ENCODE results near the gene MME.

The MME gene

DNA sequence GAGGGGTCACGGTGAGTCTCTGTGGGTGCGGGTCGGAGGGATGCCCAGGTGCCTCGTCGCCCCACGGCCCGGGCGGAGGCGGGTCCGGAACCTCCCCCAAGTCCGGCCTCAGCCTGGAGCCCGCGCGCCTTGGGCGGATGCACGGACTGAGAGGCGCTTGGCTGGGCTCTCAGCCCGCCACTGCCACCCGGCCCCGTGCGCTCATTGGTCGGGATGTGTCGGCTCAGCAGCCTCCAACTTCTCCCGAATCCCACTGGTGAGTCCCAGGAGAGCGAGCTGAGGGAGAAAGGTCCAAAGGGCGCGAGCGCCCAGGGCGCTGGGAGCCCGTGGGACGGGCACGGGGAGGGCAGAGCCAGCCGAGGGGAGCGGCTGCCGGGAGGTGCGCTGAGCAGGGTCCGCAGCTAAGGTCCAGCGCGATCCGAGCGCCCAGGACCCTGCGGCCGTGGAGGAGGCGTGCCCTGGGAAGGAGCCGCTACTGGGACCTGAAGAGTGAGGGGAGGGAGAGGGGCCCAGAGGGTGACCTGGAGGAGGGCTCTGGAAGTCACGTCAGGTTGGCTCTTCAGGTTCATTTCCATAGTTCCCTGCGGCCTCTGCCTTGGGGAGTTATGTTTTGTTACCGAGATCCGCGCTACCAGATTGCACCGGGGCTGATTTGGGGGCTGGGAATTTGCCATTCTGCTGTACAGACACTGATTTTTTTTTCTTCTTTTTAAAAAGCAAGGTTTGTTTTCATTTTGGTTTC is at the start of gene MME:
TSS of gene MME (plus strand) at position 574 of the 742 bp plus-strand sequence. CDS start 3,849 bp downstream, outside the sequence.
- no peak for DNase-seq (ENCODE audit: low spot score)

DNA sequence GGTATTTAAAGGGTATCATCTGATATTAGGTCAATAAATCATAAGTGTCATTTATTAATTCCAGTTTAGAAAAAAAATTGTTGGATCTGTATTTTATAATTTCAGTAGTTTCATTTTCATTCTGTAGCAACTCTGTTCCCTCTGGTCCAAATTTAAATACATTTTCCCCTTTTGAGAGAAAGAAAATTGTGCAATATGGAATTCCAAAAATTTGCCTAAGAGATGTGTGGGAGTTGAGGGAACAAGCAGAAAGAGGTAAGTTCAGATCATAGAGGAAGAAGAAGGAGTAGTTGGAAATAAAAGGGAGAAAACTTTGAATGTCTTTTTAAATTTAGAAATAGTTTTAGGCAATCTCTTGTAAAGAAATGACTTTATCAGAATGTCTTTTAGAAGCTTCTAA is 48.9 kb upstream of the MME start:
- peak; percentile 1 for DNase-seq (ENCODE audit: low spot score)

DNA sequence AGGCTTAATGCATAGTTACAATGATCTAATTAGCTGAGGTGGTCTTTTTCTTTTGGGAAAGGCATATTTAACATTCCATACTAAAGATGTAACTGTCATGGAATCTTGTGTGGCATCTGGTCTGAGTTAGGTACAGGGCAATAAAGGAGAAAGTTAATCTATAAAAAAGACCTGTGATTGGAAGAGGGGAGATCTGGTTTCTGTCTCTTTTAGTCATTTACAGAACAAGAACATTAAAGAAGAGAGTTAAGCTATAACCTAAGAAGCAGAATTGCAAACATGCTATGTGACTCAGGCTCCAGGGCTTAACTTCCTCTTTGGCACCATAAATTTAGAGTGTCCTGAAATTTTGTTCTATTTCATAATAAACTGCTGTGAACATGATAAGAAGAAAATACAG is 47.2 kb upstream of the MME start:
- no peak for DNase-seq (ENCODE audit: low spot score)

DNA sequence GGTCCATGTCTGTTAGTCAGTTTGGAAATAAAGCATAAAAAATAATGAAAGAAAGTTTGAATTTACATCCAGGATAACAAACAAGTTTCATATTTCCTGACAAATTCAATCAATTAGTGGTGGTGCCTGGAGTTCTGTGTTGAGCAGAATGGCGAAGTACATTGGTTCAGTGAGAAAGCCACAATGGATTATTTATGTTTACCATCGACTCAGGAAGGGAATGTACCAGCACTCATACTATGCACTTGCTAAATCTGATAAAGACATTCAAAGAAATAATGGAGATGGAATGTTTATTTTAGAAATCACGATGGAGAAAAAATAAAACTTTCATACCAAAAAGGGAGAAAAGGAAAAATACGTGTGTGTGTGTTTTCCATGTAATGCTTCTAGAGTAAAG is 45.3 kb upstream of the MME start:
- DNase-seq (ENCODE audit: low spot score) = no peak

DNA sequence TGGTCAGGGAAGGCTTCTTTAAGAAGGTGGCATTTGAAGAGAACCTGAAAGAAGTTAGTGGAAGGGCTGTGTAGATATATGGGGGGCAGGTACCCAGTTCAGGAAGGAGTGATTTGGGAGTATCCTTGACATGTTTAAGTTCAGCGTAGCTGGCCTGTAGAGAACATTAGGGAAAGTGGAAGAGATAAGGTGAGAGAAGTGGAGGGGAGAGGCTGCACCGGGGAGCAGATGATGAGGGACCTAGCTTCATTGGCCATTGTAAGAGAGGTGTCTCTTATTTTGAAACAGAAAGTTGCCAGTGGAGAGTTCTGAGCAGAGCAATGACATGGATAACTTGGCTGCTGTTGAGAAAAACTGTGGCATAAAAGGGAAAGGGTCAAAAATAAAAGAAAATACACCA is 44.6 kb upstream of the MME start:
- no peak for DNase-seq (ENCODE audit: low spot score)

DNA sequence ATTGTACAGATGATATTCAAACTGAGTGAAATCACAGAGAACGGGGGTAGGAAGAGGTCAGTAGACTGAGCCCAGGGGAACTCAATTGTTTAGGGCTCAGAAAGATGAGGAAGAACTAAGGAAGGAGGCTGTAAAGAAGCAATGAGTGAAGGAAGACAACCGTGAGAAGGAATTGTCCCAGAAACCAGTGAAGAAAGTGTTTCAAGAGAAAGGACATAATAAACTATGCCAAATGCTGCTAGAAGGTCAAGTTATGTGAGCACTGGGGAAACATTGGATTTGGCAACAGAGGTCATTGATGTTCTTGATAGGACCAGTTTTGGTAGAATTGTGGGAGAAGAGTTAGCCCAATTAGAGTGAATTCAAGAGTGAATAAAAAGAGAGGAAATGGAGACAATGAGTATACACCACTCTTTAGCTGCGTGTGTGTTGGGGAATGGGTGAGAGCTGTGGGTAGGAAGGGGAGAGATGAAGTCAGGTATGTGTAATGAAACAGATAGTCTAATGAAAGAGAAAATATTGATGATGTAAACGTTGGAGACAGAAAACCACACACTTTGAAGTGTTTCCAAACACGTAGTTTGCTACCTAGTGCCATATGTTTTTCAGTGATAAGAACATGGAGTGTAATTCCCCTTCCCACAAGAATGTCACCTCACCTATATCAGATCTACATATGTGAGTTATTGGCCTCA is 42.5 kb upstream of the MME start:
- DNase-seq (ENCODE audit: low spot score) = no peak

DNA sequence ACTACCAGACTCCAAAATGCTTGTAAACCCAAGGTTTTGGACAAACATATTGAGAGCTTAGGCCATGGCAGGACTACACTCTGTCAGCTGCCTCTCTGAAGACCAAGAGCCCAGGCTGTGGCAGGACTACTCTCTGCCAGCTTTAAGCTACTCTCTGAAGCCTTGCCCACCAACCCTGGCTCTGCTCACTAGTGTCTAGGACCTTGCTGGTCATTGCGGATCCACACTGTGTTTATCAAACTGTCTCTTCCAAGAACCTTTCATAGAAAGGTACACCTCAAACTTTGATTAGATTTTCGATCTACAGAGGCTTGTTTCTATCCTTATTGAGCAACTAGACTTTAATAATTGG is 41.9 kb upstream of the MME start:
- DNase-seq (ENCODE audit: low spot score) = no peak

DNA sequence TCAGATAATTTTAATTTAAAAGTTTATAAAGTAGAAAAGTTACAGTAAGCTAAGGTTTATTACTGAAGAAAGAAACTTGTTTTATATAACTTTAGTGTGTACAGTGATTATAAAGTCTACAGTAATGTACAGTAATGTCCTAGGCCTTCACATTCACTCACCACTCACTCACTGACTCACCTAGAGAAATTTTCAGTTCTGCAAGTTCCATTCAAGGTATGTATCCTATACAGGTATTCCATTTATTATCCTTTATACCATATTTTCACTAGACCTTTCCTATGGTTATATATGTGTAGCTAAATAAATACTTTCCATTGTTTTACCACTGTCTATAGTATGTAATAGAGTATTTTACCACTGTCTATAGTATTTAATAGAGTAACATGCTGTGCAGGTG is 33.2 kb upstream of the MME start:
- no peak for DNase-seq (ENCODE audit: low spot score)

DNA sequence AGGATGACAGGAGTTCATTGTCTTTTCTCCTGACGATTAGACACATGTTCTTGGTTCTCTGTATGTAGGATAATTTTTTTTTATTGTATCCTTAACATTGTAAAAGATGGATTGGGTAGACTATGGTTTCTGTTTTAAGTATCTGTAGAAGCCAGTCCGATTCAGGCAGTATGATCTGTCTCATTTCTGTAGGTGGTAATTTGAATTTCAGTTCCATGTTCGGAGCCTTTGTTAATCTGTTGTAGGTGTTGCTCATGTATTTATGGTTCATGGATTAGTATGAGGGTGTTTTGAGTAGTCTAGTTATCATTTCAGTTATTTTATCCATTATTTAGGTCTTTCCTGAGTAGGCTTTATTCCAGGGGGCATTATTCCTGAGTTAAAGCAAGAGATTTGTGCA is 32.4 kb upstream of the MME start:
- no peak for DNase-seq (ENCODE audit: low spot score)

DNA sequence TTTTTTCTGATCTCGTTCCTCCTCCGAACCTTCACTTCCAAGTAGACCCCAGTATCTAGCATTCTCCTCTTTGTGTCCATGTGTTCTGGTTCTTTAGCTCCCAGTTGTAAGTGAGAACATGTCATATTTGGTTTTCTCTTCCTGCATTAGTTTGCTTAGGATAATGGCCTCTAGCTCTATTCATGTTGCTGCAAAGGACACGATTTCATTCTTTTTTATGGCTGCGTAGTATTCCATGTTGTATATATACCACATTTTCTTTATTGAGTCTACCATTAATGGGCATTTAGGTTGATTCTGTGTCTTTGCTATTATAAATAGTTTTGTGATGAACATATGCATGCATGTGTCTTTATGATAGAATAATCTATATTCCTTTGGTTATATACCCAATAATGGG is 30.2 kb upstream of the MME start:
- DNase-seq (ENCODE audit: low spot score) = no peak

DNA sequence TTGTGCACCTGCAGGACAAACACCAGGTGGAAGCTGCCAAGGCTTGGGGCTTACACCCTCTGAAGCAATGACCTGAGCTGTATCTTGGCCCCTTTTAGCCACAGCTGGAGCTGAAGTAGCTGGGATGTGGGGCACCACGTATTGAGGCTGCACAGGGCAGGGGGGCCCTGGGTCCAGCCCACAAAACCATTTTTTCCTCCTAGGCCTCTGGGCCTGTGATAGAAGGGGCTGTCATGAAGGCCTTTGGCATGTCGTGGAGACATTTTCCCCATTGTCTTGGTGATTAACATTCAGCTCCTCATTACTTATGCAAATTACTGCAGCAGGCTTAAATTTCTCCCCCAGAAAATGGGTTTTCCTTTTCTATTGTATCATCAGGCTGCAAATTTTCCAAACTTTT is 27.6 kb upstream of the MME start:
- DNase-seq (ENCODE audit: low spot score) = no peak

DNA sequence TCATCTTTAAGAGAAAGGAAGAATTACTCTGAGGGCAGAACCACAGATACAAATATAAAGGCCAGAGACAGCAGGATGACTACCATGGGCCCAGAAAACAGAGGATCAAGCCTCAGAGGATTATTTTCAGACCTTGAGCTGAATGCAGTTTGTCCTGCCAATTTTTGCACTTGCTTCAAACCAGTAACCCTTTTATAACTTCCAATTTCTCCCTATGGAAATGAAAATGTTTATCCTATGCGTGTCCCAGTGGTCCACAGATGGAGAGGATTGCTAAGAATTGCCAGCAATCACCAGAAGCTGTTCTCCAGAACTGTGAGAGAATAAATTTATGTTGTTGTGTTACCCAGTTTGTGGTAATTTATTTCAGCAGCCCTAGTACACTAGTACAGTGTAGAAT is 26.4 kb upstream of the MME start:
- DNase-seq (ENCODE audit: low spot score) = no peak

DNA sequence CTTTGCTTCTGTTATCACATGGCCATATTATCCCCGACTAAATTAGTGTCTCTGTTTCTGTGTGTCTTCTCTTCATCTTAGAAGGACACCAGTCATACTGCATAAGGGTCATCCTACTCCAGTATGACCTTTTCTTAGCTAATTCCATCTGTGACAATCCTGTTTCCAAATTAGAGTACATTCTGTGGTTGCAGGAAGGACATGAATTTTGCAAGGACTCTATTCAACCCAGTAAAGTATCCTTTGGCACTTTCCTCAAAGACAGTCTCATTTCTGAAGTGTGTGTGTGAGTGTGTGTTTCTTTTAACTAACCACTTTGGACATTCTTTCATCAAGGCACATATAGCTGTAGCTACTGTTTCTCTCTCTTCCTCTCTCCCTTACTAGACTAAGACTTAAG is 15.2 kb upstream of the MME start:
- DNase-seq (ENCODE audit: low spot score) = no peak

DNA sequence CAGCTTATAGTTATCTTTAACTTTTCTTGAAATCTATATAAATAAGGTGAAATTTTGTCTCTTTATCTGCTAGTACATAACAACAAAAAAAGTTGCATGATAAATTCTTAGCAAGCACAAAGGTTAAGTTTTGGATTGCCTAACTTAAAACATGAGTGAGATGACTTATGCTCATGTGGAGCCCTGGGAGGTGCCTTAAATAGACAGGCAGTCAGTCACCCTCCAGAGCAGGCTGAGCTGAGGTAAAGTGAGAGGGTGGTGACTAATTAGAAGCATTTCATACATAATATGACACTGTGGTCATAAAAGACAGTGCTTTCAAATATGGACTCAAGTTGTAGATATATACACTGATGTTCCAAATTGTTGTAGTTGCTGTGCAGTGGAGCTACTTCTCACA is 14.6 kb upstream of the MME start:
- DNase-seq (ENCODE audit: low spot score) = no peak

DNA sequence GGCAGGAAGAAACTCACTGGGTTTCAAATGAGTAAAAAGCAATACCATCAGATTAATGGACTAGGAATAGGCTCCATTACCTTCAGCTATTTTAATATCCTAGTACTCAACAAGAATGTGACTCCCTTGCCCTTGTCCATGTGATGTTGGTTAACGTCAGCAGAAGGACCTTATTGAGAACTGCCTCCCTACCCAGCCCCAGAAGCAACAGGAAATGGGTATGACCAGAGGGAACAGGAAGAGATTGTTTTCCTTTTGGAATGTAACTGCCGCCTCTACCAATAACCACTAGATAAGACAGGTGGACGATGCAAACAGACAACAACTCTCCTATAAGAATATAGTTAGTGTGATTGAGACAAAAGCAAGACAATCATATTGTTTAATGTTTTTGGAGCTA is 10.4 kb upstream of the MME start:
- no peak for DNase-seq (ENCODE audit: low spot score)

DNA sequence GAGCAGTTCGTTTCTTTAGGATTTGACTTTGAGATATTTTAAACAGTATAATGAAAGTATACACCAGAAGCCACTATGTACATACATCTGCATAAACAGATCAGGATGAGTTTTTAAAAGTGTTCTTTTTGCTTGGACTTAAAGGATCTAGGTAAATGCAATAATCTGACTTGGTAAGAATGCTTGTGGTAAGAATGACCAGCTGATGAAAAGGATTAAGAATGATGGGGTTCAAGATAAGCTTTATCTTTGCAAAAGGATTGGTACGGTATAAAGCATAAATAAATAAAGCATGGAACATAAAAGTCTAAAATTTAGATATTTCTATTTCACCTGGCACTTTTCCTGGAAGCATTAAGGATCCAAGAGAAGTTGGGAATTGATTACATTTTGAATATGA is 9.8 kb upstream of the MME start:
- no peak for DNase-seq (ENCODE audit: low spot score)

DNA sequence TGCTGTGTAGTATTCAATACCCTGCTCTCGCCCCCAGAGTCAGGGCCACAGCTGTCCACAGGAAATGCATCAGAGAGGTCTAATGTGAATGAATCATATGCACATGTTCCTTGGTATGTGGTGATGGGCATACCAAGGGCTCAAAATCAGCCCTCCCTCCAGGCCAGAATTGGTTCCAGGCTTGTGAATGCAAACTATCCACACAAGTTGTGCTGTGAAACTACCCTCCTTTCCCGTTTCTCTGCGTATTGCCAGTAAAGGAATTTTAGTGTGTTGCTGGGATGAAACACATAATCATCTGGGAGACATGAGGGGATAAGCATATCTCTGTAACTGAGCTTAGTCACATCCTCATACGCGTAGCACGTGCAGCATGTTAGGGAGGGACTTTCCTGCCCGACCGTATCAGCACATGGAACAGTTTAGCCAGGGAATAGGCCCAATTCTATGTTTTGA is 9.2 kb upstream of the MME start:
- DNase-seq (ENCODE audit: low spot score) = no peak

DNA sequence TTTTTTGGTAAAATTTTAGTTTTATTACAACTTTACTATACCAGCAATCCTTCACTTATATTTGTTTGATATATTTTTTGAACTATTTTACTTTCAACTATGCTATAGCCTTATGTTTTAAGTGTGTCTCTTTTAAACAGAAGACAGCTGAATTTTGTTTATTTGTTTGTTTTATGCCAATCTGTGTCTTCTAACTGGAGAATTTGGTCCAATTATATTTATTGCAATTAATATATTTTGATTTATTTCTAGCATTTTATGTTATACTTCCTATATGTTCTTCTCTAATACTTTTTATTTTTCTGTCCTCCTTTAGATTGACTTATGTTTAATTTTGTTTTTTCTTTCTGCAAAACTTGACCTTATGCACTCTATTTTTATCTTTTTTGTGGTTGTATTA is 4.9 kb upstream of the MME start:
- DNase-seq (ENCODE audit: low spot score) = no peak

DNA sequence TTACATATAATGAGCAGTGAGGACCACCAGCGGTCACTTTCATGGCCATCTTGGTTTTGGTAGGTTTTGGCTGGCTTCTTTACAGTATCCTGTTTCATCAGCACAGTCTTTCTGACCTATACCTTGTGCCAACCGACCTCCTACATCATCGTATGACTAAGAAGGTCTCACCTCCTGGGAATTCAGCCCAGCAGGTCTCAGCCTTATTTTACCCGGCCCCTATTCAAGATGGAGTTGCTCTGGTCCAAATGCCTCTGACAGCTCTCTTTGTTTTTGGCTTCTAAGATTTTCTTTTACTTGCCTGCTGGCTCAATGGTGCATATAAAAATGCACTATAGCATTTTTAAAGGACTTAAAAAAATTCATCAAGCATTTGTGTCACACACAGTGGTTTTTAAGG is 3.2 kb upstream of the MME start:
- no peak for DNase-seq (ENCODE audit: low spot score)

DNA sequence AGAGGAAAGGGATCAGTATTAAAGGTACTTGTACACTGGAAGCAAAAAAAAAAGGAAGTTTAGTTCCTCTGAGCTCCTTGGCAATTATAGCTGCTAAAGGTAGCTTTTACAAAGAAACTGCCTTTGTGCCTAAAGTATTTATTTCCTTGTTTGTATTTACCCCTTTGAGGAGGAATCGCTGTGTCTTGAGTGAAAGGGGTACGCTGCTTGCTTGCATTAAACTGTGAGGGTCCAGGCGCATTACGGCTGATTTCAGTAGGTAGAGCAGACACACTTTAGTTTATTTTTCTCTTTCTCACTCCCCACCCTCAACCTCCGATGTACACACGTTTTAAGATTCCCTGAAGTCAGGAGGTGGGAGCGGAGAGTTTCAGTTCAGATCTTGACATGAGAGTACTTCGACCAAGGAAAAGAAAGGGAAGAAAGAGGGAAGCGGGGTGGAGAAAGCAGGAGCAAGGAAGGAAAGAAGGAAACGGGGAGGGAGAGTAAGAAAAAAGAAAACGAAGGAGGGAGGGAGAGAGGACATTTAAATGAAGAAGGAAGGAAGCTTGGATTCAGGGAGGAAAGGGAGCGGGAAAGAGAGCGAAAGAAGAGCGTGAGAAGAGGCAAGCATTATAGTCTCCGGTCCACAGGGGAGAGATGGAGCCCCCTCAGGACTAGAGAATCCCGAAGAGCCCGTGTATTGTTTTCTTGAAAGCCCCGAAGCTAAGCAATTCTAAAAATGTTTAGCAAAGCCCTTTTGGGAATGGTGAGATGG is 1.2 kb upstream of the MME start:
- no peak for DNase-seq (ENCODE audit: low spot score)

DNA sequence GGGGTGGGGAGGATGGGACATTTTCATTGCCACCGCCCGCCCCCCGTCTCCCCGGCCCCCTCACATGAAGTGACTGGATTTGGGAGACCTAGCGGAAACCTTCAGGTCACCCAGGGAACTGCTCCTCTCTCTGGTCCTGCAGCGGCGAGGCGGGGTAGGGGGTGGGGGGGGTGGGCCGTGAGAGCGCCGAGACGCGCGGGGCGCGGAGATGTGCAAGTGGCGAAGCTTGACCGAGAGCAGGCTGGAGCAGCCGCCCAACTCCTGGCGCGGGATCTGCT is 712 bp upstream of the MME start:
- no peak for DNase-seq (ENCODE audit: low spot score)

DNA sequence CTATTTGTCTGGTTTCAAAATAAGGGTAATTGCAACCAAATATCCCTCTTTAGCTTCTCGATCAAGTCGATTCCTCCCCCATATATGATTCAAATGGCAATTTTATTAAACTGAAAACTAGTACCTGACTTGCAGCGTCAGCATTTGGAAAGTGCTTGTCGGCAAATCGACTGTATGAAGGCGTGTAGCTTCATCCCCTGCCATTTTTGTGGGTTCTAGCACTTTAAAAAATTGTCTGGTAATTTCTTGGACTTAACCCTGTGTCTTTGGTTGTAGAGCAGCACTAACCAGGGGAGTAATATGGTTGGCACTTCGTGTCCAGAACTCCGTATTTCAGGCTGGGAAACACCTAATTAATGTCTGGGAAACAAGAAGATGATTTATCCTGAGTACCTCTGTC is 573 bp downstream of the MME start:
- peak; percentile 52 for DNase-seq (ENCODE audit: low spot score)

DNA sequence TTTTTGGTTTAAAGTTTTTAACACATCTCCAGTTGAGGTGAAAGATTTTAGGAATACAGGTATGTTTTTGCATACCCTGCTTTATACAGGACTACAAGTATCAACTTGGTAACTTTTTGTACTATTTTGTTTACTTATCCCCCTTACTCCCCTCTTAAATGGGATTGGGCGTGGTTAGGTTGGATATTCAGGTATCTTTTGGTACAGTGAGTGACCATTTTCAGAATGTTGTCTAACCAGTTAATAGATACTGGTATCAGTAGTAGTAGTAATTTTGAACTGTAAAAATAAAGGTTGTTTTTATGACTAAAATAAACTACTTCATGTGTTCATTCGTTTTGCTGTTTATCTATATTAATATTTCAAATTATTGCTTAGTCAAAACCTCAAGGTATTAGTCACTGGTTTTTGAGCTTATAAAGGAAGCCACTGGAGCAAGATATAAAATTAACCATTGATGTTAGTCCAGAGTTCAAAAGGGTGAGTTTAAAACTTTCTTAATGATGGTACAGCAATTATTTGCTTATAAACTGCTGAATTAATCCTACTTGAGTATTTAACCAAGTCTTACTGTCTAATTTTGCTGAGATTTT is 3.3 kb downstream of the MME start:
- DNase-seq (ENCODE audit: low spot score) = no peak
